Eye (tissue), 1 donor: ENCODE data around the gene SLC6A20.

ENCODE experiments used
- DNase-seq: peaks from one replicate; pipeline ENCODE4 v3.0.0-alpha.2; 2015

The SLC6A20 gene, protein sequence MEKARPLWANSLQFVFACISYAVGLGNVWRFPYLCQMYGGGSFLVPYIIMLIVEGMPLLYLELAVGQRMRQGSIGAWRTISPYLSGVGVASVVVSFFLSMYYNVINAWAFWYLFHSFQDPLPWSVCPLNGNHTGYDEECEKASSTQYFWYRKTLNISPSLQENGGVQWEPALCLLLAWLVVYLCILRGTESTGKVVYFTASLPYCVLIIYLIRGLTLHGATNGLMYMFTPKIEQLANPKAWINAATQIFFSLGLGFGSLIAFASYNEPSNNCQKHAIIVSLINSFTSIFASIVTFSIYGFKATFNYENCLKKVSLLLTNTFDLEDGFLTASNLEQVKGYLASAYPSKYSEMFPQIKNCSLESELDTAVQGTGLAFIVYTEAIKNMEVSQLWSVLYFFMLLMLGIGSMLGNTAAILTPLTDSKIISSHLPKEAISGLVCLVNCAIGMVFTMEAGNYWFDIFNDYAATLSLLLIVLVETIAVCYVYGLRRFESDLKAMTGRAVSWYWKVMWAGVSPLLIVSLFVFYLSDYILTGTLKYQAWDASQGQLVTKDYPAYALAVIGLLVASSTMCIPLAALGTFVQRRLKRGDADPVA

GRCh38 chr3:45795882-45796765 lies at the start of gene SLC6A20:
Gene SLC6A20 (minus strand): TSS chr3:45796536. CDS start chr3:45796419, 117 bp downstream.
- peak; percentile 61 for DNase-seq

- peak; percentile 87 for DNase-seq
Observed at GRCh38 chr3:45844616-45845015, 48.3 kb upstream of the SLC6A20 start.

DNA sequence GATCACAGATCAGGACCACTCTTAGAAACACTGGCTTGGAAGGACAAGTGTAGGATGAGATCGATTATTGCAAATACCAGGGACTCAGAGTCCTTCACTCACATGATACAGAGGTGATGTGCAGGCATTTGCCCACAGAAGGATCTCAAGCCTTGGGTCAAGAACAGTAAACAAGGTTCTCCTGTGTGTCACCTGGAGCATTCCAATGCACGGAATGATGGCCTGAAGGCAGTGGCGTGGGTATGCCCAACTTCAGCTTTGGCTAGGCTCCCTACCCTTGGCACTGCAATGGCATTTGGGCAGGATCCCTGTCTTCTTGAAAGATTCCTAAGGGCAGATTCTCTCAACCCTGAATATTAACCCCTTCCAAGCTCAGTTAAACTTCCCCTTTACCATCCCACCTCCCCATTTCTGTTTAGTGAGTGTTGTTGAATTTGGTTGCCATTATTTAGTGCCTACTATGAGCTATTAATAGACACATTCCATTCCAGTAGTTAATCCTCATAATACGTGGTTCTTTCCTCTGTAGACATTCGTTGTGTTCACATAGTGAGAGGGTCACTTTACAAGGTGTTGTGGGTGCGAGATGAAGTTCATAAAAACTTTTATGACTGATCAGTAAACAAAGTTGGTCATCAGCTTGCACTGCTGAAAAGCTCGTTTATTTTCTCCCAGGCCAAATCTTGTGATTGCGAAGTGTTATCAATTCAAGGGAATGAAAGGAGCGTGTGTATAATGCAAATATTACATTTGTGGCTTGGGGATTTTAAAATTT lies 46.7 kb upstream of the SLC6A20 start:
- DNase-seq, result no peak

GRCh38 chr3:45841757-45842491 lies 45.6 kb upstream of the SLC6A20 start, which contains the start of gene LZTFL1:
Gene LZTFL1 (minus strand): TSS chr3:45842119. CDS start chr3:45841991, 128 bp downstream.
- DNase-seq, result peak; percentile 98

DNA sequence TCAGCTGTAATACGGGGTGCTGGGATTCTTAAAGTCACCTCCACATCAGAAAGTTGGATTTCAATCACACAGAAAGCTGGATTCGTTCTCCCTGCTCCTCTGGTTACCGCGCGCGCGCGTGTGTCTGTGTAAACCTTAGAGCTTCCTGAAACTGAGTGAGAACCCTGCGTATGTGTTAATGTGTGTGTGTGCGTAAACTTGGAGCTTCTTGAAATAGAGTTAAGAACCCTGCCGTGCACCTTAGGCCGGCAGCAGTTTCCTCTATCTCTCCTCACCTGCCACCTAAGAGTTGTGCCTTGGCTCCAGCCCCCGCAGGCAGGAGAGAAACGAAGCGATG lies 45.1 kb upstream of the SLC6A20 start:
- DNase-seq, result peak; percentile 53

DNA sequence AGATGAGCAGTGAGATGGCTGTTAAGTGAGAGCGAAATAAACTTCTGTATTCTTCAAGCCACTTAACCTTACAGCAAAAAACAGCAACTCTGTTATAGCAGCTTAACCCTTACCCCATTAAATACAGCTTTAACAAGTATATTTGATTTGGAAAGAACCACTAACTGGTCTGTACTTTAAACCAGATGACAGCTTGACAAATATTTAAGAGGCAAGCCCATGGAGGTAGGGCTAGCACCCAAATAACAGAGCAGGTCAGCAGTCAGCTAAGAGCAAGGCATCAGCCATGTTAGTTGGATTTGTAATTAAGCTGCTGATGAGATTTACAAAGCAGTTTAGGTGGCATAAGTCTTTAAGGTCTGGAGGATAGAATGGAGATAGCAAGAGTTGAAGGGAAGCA lies 42.1 kb upstream of the SLC6A20 start:
- DNase-seq, result no peak

GRCh38 chr3:45832699-45833098 lies 36.4 kb upstream of the SLC6A20 start:
- no peak for DNase-seq

DNA sequence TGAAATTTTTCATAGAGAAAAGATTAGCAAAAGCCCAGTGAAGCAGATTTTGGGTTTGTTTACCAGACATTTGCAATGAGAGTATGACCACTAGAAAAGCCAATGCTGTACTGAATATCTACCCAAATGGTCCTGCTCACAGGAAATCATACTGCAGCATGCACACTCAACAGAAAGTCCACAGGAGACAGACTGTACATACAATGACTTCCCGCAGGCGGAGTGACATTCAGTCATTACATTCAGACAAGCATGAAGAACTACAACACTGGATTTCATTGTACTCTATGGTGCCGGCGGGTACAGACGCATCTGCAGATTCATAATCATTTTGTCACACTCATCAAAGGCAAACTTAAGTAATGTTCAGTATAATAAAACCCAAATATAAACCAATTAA lies 33.8 kb upstream of the SLC6A20 start:
- DNase-seq, result no peak

- no peak for DNase-seq
Observed at GRCh38 chr3:45826908-45827307, 30.6 kb upstream of the SLC6A20 start.

GRCh38 chr3:45826321-45826720 lies 30.0 kb upstream of the SLC6A20 start:
- no peak for DNase-seq

GRCh38 chr3:45821127-45821526 lies 24.8 kb upstream of the SLC6A20 start:
- no peak for DNase-seq

GRCh38 chr3:45819543-45819942 lies 23.2 kb upstream of the SLC6A20 start:
- no peak for DNase-seq

DNA sequence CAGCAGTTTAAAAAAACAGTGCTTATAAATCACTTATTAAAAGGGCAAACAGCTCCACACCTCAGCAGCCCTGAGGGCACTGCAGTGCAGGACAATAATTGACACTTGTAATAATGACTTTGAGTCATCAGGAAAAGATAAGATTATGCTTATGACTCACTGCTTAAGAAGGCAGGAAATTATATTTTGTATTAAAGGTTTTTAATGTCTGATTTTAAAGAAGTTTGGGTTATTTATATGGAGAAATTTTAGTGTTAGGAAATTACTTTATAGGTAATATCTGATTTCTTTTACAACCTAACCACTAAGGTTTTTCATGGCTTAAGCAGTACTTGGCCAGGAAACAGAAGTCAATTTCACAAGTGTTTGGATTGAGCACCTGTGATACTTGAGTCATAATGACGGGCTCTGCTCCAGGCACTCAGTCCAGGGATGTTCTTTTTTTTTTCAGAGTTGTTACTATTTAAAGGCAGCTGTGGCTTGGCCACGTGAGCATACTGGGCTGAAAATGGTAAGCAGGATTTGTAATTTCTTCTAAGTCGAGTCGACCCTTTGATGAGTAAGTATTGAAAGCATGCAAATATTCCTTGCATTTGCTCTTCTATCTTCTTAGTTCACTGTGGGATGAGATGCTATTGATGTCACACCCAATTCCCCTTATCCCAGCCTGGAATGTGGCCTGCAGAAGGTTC lies 21.6 kb upstream of the SLC6A20 start:
- DNase-seq, result no peak

DNA sequence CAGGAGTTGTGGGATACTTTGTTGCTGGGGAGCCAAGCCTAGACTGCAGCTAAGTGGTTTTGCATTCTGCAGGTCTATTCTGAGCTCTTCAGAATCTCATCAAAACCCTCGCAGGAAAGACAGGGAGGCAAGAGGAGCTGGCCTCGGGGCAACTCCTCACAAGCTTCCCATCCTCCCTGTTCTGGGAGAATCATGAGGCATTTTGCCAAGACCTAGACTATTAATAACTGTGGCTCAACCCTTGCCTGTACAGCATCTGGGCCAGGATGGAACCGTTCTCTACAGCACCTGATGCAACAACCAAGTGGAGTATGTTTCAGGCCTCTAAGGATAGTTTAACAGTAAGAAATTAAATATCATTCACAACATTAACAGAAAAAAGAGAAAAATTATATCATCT lies 20.2 kb upstream of the SLC6A20 start:
- DNase-seq, result no peak

DNA sequence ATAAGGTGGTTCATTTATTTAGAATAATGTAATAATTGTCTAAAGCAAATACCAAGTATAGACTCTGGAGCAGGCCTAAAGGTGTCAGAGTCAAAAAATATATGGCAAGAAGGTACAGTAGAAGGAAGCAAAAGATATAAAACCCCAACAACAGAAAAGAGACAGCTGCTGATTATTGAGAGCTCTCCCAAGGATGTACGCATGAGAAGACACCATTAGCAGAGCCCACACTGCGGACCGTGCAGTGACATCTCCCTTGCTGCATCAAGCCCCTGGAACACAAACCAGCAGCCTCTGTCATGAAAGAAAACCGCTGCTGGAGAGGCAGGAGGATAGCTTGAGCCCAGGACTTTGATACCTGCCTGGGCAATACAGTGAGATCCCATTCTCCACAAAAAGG lies 18.0 kb upstream of the SLC6A20 start:
- no peak for DNase-seq

- DNase-seq, result peak; percentile 55
Observed at GRCh38 chr3:45807681-45808540, 11.6 kb upstream of the SLC6A20 start.

DNA sequence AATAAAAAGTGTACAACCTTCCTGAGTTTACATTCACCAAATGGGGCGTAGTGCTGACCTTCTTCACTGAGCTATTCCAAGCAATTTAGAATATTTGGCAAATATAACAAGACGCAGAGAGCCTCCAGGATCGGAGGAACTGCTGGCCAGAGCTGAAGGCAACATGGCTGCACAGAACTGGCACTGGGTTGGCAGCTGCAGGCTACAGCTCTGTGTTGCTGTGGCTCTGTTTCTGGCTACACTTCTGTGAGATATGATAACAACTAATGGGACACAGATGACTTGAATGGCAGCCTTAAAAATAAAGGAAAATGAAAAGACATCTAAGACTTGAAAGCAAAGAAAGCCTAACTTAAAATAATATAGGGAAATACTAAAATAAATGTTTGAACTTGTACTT lies 10.8 kb upstream of the SLC6A20 start:
- DNase-seq, result no peak

GRCh38 chr3:45806072-45806471 lies 9.7 kb upstream of the SLC6A20 start:
- DNase-seq, result no peak

GRCh38 chr3:45803252-45803935 lies 7.1 kb upstream of the SLC6A20 start:
- no peak for DNase-seq

DNA sequence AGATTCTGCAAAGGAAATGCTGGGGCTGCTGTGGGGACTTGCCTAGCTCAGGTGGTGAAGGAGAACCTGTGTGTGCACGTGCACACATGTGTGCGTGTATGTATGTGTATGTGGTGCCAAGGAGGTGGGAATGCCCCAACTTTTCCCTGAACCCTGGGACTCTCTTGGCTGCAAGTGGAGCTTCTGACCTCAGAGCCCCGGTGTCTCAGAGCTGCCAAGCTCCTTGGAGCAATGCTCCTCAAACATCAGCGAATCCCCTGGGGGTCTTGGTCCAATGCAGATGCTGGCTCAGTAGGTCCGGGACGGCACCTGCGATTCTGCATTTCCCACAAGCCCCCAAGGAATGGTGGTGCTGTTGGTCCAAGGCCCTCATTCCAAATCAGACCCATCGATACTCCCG lies 5.8 kb upstream of the SLC6A20 start:
- no peak for DNase-seq
